ENCODE data around the gene ARHGAP8. TPM values are rescaled to one million over a fixed set of nuclear protein-coding genes. Genes with fewer than 3 reads are reported as not detected.

Gene ARHGAP8
- total RNA-seq, 6 experiments from 2014 or later: not detected

DNA sequence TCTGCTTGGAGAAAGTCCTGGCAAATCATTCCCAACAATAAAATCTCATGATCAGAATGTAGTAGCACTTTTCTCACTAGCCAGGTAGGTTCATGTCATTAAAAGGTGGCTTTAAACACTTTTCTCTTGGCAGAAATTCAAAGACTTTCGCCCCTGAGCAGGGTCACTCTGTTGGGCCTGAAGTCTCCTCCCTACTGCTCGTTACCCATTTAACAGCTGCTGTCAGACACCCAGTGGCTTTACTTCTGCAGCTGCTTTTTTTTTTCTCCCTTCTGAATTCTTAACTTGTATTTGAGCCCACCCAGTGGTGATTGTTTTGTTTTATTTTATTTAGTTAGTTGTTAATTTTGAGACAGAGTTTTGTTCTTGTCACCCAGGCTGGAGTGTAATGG lies 25.0 kb downstream of the ARHGAP8 start:
- no peak overlapping the region for H3K4me3 Mint-ChIP-seq
- DNase-seq: no peak
- no peaks in the 10 kb centered on the region for H3K4me1 Mint-ChIP-seq (ENCODE audit: low read depth)
- H3K9me3 Mint-ChIP-seq: peaks cover 10% of the 10 kb centered on the region; the same call in 1 of the 2 replicates
- H3K36me3 Mint-ChIP-seq (ENCODE audit: low read depth): no peaks in the 10 kb centered on the region
- TF ChIP-seq, protein P1, sequence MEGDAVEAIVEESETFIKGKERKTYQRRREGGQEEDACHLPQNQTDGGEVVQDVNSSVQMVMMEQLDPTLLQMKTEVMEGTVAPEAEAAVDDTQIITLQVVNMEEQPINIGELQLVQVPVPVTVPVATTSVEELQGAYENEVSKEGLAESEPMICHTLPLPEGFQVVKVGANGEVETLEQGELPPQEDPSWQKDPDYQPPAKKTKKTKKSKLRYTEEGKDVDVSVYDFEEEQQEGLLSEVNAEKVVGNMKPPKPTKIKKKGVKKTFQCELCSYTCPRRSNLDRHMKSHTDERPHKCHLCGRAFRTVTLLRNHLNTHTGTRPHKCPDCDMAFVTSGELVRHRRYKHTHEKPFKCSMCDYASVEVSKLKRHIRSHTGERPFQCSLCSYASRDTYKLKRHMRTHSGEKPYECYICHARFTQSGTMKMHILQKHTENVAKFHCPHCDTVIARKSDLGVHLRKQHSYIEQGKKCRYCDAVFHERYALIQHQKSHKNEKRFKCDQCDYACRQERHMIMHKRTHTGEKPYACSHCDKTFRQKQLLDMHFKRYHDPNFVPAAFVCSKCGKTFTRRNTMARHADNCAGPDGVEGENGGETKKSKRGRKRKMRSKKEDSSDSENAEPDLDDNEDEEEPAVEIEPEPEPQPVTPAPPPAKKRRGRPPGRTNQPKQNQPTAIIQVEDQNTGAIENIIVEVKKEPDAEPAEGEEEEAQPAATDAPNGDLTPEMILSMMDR (IDR thresholded peaks at IDR 0.05): no peak
- H3K27me3 Mint-ChIP-seq (ENCODE audit: insufficient read depth): peaks cover 15% of the 10 kb centered on the region
- no peak overlapping the region for H3K27ac Mint-ChIP-seq

DNA sequence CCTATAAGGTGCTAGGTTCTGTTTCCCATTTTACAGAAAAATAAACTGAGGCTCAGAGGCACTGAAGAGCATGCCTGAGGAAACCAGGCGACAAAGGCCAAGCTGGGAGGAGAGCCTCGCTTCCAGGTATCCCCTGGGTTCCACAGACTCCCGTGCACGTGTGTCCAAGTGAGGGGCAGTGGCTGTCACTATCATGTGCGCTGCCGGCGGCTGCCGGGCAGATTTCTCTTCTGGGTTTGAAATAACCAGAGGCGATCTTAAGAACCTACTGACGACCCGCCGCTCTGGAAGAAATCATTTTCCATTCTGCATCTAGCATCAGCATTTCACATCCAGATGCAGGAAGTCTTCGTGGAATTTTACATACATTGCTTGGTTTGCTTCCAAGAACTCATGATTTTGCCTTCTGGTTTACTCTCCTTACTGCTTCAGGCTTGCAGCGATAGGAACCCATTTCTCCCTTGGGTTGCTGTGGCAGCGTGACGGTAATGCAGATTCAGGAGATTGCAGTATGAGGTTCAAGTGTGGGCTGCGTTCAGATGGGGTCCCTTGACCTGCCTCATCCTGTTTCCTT lies 28.6 kb downstream of the ARHGAP8 start:
- no peak overlapping the region for H3K27ac Mint-ChIP-seq
- H3K36me3 Mint-ChIP-seq (ENCODE audit: low read depth): no peaks in the 10 kb centered on the region
- no peaks in the 10 kb centered on the region for H3K4me1 Mint-ChIP-seq (ENCODE audit: low read depth)
- peaks cover 13% of the 10 kb centered on the region for H3K27me3 Mint-ChIP-seq (ENCODE audit: insufficient read depth)
- H3K9me3 Mint-ChIP-seq: no peaks in the 10 kb centered on the region
- no peak overlapping the region for H3K4me3 Mint-ChIP-seq
- DNase-seq: no peak
- TF ChIP-seq, protein P1 (IDR thresholded peaks at IDR 0.05): no peak

DNA sequence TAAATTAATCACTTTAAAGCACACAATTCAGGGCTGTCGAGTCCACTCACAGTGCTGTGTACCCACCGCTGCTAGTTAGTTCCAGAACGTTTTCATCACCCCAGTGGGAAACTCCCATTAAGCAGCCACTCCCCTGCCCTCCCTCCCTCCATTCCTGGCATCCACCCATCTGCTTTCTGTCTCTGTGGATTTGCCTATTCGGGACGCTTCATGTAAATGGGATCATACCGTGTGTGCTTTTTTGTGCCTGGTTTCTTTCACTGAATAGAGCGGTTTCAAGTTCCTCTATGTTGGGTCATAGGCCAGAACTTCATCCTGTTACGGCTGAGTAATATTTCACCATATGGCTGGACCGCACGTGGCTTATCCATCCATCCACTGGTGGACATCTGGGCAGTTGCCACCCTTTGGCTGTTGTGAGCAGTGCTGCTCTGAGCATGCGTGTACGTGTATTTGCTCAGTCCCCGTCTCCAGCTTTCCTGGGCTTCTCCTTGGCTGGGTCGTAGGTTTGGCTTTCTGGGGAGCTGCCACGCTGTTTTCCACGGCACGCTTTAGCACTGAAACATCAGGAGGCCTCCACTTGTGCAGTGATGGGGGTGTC lies 30.1 kb downstream of the ARHGAP8 start:
- H3K36me3 Mint-ChIP-seq (ENCODE audit: low read depth): no peaks in the 10 kb centered on the region

DNA sequence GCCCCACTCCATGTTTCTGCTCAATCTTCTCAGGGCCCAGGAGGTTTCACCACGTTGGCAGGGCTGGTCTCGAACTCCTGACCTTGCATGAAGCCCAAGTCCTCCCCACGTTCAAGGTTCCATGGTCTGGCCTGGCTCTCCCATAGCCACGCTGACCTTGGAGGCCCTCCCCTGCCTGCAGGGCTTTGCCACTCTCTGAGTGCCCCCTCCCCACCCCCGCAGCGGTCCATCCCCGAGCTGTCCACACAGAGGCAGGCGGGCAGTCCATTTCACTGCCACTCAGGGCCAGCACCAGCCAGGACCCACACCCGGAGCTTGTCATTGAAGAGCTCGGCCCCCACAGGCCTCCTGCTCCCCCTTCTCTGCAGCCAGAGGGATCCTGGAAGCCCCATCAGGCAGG lies 30.7 kb downstream of the ARHGAP8 start:
- H3K4me1 Mint-ChIP-seq (ENCODE audit: low read depth): no peaks in the 10 kb centered on the region
- H3K9me3 Mint-ChIP-seq: no peaks in the 10 kb centered on the region
- H3K36me3 Mint-ChIP-seq (ENCODE audit: low read depth): no peaks in the 10 kb centered on the region
- H3K27me3 Mint-ChIP-seq (ENCODE audit: insufficient read depth): peaks cover 11% of the 10 kb centered on the region
- TF ChIP-seq, protein P1 (IDR thresholded peaks at IDR 0.05): no peak
- no peak overlapping the region for H3K27ac Mint-ChIP-seq
- no peak overlapping the region for H3K4me3 Mint-ChIP-seq
- DNase-seq: no peak

More for the DNA sequence above, 30.1 kb downstream of the ARHGAP8 start:
- no peak overlapping the region for H3K4me3 Mint-ChIP-seq
- H3K4me1 Mint-ChIP-seq (ENCODE audit: low read depth): no peaks in the 10 kb centered on the region
- no peak for DNase-seq
- peaks cover 12% of the 10 kb centered on the region for H3K27me3 Mint-ChIP-seq (ENCODE audit: insufficient read depth)
- TF ChIP-seq, protein P1 (IDR thresholded peaks at IDR 0.05): no peak
- no peak overlapping the region for H3K27ac Mint-ChIP-seq
- H3K9me3 Mint-ChIP-seq: no peaks in the 10 kb centered on the region

DNA sequence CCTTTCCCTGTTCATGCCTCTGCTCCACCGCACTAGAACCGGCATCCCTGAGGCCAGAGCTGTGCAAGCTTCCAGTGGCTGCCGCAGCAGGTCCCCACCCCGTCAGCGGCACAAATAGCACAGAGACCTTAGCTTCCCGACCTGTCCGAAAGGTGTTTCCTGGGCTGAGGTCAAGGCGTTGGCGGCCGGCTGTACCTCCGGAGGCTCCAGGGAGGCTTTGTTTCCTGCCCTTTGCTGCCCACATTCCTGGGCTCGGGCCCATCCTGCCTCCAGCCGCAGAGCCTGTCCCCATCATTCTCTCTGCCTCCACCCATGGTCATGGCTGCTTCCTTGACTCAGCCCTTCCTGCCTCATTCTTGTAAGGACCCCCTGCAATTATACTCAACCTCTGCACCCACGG lies 31.2 kb downstream of the ARHGAP8 start:
- Mint-ChIP-seq H3K27ac (no peak overlapping the region), H3K9me3 (no peaks in the 10 kb centered on the region), H3K27me3 (ENCODE audit: insufficient read depth) (peaks cover 6% of the 10 kb centered on the region), H3K4me3 (no peak overlapping the region), H3K36me3 (ENCODE audit: low read depth) (no peaks in the 10 kb centered on the region), H3K4me1 (ENCODE audit: low read depth) (no peaks in the 10 kb centered on the region)
- no peak for DNase-seq
- TF ChIP-seq, protein P1 (IDR thresholded peaks at IDR 0.05): no peak
